GM19455 (cell line): ENCODE measurements around the gene PIAS4.

ENCODE experiments used
- ATAC-seq: cut with Tn5 transposase; IDR thresholded peaks from one replicate; pipeline ENCODE4 v1.9.1; 2021; ENCODE audit not compliant: unreplicated experiment

Gene PIAS4

DNA sequence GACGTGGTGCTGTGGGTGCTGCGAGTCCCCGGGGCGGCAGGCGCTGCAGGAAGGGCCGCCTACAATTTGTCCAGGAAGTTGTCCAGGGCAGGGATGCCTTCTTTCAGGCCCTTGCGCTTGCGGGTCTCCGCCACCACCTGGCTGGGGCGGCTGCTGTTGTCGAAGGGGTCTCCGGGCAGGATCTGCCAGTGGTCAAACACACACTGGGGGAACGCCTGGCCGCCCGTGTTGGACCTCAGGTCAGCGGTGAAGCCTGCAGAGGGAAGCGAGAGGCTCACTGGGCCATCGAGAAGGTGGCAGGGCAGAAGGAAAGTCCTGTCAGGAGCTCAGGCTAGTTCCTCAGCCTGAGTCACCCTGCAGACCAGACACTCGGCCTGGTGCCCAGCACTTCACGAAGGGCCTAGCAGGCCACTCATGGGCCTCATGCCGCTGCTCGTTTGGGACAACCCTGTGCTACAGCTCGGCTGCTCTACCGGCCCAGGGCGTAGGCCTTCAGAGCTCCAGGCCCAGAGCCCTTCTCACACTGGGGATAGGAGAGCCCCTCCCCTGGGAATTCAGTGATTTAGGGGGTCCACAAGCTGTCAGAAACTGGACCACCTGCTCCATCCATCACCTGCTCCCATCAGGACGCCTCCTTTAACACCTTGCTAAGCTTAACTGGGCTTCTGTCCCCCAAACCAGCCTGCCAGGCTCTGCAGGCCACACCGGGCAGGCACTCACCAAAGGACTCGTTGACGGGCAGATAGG is 30.9 kb upstream of the PIAS4 start:
- no peak for ATAC-seq

GRCh38 chr19:3977242-3978143 is 30.0 kb upstream of the PIAS4 start:
- ATAC-seq = no peak

DNA sequence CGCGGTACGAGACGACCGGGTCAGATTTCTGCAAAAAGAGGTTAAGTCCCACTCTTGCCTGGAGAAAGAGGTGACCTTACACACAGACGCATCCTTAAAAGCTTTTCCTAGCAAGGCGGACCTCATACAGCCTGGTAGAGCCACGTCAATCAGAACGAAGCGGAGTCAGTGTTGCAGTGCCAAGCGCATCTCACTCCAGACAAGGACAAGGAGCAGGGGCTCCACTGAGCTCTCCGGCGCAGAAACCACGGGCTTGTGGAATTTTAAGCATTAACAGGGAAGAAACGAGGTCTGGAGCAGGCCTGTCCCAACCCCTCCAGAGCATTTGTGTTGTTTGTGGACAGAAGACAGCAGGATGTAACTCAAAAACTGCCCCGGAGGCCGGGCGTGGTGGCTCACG is 29.4 kb upstream of the PIAS4 start:
- ATAC-seq = no peak

DNA sequence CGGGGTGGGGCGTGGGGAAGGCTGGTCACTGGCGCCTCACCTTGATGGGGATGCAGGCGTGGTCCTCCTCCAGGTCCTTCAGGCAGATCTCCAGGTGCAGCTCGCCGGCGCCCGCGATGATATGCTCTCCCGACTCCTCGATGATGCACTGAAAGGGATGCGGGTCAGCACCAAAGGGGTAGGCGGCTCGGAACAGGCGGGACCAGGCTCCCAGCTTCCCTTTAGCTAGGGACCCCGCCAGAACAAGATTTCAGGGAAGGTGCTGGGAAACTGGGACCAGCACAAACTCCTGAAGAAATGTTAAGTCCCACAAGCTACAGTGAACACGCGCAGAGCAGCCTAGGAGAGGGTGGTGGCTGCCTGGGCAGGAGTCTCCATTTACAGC is 28.3 kb upstream of the PIAS4 start:
- no peak for ATAC-seq

DNA sequence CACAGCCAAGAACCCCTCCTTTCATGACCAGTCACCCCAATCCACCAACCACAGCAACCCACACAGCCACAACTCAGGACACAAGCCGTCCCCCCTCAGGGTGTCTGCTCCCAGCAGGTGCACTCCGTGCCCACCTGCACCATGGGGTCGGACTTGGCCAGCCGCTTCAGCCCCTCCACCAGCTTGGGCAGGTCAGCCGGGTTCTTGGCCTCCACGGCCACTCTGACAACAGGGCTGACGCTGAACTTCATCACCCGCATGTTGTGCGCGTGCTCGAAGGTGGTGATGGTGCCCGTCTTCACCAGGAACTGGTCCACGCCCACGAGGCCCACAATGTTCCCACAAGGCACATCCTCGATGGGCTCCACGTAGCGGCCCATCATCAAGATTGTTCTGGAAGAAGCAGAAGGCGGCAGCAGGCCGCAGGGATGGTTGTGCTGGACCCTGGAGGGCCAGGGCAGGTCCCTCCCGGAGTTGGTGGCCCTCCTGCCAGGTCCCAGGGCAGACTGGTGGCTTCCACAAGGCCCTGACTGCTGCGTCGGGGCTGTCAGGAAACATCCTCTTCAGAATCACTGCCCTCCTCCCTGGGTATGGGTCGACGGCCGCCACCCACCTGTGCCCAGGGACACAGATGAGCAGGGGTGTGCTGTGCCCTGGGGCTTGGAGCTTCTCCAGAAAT is 27.7 kb upstream of the PIAS4 start:
- no peak for ATAC-seq

DNA sequence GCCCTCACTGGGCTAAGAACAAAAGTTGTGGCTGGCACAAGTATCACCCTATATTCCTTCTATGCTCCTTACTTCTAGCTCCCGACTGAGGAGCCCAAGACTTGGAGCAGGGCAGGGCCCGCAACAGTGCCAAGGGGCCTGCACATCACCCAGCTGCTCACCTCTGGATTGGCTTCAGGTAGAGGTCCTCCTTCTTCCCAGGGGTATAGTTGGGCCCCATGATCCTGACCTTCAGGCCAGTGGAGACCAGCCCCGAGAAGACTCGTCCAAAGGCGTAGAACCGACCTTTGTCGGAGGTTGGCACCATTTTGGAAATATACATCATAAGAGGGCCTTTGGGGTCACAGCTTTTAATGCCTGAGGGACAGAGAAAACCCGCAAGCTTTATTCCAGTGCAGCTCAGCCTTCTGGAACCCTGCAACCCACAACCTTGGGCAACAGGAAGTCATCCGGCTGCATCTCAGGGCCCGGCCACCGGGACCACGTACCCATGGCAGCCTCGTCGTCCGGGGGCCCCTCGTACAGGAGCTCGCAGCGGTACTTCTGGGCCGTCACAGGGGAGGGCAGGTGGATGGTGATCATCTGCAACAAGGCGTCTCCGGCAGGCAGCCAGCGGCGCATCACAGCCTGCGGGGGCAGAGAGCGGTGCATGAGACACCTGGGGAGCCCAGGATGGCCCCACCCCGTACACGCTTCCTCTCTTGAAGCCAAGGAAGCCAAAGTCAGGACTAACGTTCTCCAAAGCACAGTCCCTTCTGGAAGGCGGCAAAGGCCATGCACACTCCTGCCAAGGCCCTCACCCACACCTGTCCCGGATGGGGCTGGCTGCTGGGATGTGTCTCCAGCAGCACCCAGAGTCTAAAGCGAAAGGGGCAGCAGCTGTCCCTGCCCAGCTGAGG is 26.9 kb upstream of the PIAS4 start:
- ATAC-seq = no peak

DNA sequence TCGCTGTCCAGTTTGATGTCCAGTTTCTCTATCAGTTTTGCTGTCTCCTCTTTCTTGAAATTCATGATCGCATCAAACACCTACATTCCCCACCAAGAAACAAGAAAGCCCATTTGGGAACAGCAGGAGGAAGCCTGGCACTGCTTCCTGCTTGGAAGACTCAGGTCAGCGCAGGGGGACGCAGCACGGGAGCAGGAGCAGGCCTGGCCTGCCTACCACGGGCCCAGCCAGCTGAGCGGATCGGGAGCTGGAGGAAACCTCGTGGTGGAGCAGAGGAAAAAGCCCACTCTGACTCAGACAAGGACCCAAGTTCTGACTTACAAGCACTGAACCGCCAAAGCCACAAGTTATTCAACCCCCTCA is 26.2 kb upstream of the PIAS4 start:
- no peak for ATAC-seq

DNA sequence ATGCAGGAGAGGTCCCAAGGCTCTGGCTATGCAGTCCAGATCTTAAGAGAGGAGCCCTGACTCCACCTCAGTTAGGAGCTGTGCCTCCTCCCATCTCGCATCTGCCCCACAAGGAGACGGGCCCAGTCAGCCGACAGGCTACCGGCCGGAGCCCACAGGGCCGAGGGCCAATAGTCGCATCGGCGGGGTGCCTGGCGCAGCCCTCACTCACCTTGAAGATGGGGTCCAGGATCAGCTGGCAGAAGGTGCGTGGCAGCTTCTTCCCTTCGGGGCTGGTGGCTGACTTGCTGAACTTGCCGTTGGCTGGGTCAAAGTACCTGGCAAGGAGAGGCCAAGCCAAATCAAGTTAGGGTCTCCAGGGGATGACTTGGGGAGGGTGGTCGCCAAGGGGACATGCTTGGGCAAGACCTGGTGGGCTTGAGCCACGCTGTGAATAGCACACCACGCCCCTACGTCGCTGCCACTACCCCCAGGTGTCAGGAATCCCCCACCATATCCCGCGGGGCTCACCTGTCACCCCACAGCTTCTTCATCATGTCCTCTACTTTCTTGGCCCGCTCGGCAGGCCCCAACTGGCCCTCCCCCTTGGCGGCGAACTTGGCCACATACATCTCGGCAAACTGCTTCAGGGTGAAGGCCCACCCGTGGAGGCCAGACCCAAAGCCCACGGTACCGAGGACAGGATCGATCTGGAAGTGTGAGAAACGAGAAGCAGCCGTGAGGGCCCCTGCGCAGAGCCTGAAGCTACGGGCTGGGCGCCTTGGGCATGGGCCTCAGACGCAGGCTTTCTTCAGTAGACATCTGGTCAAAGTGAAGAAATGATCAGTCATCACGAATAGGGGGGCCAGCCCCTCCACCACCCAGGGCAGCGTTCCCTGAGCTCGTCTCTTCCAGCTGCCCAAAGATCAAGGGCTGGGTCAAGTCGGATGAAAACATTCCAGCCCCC is 25.5 kb upstream of the PIAS4 start:
- no peak for ATAC-seq

DNA sequence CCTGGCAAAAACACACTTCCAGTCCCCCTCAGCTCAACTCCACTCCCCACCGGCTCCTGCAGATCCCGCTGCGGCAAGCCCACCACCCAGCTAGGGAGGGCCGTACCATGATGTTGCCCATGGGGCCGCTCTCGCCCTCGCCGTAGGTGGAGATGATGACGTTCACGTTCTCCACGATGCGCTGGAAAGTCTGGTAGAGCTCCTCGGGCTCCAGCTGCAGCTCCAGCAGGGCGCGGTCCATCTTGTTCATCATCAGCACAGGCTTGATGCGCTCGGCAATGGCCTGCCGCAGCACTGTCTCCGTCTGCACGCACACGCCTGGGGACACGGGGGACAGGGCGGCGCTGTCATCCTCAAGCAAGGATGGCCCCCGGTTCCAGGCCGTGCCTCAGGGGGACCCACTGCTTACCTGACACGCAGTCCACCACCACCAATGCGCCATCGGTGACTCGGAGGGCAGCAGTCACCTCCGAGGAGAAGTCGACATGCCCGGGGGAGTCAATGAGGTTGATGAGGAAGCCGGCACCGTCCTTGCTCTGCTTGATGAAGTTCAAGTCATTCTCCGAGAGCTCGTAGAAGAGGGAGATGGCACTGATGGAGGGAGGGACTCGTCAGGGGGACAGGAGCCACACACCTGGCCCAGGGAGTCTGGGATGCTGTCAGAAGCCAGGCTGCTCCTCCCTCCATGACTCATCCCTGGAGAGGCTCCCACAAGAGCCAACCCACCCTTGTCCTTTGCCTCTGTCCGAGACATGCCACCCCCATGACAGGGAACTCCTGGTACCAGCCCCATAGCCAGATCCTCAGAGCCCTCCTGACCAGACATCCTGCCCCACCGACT is 24.6 kb upstream of the PIAS4 start:
- no peak for ATAC-seq

DNA sequence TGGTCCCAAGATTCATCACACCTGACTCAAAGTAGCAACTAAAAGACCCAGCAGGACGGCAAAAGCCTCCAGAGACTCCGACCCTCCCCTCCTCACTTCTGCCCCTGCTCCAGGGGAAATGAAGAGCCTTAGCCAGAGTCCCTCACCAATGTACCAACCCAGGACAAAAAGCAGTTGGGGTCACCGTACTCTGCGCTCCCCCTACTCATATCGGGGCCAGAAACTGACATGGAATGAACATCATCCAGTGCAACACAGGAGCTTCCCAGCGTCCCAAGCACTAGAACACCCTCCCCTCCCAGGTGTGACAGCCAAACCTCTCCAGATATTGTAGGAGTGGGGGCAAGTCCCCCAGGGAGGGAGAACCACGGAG is 24.0 kb upstream of the PIAS4 start:
- no peak for ATAC-seq

DNA sequence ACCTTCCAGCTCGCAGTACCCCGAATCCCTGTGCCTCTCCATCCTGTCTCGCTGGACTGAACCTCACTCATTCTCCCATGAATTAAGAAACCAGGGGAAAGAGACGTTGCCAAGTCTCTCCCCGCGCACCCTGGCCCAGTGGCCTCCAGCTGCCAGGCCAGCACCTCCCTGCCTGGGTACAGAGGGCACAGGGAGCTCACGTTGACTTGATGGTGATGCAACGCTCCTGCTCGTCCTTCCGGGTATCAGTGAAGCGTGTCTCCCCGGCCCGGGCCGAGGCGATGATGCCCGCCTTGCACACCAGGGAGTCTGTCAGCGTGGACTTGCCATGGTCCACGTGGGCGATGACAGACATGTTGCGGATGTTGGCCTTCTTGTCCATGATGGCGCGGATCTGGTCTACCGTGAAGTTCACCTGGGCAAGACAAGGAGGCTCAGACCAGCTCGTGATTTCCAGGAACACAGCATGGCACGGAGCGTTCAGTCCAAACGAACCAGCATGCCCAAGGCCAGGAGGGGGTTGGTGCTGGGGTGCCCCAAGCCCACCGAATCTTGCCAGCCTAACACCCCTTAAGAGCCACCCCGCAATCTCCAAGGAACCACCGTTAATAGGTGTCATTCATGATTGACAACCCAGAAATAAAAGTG is 23.5 kb upstream of the PIAS4 start:
- no peak for ATAC-seq

DNA sequence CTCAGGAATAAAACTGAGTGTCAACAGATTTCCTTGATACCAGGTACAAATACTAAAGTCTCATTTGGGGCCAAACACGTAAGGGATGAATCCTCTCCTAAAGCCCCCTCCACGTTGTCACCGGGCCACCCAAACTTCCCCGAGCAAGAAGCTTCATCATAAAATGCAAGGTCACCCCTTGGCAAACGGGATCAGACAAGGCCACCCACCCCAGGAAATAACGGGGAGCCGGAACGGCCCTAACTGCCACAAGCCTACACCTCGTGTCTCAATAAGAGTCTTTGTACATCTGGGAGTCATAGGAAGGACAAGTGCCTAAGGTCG is 23.0 kb upstream of the PIAS4 start:
- no peak for ATAC-seq

DNA sequence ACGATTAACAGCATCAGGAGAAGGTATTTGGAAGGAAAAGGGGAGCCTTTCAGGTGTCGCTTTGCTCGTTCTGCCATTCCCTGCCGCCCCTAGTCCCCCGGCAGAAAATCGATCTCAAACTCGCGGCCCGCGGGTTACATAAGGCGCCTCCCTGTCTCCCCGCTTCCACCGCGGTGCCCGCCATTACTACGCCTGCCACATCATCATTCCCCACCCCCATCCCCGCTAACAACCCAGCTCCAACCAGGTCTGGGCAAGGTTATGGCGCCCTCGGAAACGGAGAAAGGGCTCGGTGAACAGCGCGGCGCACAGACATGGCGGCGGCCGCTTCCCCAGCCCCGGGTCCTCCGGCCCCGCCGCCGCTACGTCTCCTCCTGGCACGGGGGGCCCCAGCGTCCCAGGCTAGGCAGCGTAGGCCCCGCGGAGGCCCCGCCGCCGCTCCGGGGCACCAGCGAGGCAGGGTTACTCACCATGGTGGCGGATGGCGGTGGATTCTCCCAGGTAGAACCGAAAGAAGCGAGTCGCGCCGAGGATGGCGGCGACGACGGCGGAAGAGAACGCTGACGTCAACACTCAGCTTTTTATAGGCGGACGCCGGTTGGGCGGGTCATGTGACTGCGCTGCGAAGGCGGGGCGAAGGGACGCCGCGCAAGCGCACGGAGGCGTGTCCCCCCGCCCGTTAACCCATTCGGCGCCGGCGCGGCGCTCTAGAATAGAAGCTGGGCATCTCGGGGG is 22.5 kb upstream of the PIAS4 start, which contains the start of gene EEF2:
Gene EEF2, minus strand, starts transcription at position 556 of the 735 bp plus-strand sequence. Its CDS starts 83 bp downstream, at position 473.
- peak; percentile 38 for ATAC-seq

- no peak for ATAC-seq
Observed at GRCh38 chr19:3985643-3986259, 21.8 kb upstream of the PIAS4 start.

DNA sequence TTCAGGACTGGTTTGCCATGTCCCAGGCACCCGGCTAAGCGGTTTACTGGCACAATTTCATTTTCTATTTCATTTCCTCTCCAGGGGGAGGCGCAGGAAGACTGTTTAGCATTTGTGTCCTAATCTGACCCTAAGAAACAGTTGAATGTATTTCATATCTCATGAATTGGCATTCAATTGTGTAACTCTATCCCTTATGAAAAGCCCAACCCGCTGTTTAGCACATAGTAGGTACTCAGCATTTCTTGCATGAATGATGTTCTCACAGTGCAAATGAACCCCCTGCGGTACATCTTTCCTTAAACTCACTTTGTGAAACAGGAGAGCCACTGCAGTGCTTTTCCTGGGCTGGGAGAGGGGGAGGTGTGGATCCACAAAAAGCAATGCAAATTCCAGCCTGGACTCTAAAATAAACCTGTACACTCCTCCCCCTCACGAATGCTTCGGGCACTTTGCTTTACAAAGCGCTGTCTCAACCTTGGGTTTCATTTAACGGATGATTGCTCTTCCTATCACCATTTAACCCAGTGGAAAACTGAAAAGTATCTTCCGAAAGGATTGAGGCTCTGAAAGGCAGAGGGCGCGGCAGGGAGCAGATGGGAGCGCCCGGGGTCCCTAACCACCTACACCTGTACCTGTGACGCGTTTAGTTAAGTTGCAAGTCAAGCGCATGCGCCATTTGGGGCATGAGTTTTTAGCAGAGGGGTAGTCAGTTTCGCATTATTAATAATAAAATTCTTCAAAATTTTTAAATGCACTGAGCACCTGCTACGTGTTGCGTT is 21.1 kb upstream of the PIAS4 start:
- no peak for ATAC-seq

DNA sequence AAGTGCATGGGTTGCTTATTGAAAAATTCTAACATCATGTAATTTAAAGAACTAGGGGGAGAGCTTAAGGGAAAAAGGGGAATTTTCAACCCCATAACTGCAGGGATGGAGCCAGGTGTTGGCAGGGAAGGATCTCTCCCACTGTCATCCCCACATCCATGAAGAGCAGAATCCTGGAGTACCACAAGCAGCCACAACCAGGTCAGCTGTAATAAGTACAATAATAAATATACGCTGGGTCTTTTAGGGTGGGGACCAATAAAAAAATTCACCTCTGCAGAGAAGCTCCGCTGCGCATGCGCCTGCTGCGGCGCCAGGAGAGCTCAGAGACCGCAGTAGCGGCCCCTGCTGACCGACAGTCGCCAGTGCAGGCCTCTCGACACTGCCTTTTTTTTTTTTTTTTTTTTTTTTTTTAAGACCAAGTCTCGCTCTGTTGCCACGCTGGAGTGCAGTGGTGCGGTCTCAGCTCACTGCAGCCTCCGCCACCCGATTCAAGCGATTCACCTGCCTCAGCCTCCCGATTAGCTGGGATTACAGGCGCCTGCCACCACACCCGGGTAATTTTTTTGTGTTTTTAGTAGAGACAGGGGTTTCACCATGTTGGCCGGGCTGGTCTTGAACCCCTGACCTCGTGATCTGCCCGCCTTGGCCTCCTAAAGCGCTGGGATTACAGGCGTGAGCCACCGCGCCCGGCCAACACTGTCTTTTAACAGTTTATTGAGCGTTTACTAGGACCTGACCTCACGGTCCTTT is 19.7 kb upstream of the PIAS4 start:
- ATAC-seq = no peak
